ENCODE results near the gene PDE8B. TPM values are rescaled to one million over a fixed set of nuclear protein-coding genes. Genes with fewer than 3 reads are reported as not detected.

PDE8B gene
- polyA plus RNA-seq, 1 donor (not counting 4 experiments of a cell fraction or from before 2014, with no cell fraction given), result not detected

DNA sequence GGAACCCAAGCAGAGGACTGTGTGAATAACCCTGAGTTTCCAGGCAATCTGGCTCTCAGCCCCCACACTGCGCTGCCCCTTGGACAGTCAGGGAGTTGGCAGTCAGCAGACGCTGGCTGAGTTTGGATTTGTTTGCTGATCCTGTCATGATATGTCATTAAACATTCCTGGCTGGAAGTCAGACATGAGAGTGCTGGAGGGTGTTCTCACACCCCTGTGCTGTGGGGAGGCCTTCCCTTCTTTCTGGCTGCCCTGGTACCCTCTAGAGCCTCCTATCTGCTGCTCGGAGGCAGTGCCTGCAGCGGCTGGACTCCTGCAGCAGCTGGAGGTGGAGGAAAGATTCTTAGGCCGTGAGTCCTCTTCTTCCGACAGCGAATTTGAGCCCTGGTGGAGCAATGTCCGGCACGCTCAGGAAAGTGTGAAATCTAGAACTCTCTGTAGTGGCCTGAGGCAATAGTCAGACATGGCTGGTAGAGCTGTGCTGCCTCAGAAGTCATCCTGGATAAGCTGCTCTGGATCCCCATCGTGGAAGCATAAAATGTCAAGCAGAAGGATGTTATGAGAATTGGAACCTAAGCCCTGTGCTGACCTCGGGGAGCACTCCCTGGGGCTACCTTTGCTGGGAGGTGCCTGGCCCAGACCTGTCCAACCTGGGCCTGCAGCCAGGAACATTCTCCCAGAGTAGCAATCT is 72.0 kb downstream of the PDE8B start:
- no peak overlapping the region for H3K4me3 ChIP-seq (ENCODE audit: control insufficient read depth in 2 of 3, extremely low read depth in 1 of 3, insufficient read depth in 2 of 3, low read depth in 1 of 3, low read length in 3 of 3)
- H3K9ac ChIP-seq (ENCODE audit: control insufficient read depth, extremely low read depth, insufficient read depth, low read length), result no peak overlapping the region
- no peak overlapping the region for H3K4me2 ChIP-seq (ENCODE audit: control insufficient read depth, extremely low read depth, insufficient read depth, low read depth, low read length)
- no peaks in the 10 kb centered on the region for H3K79me2 ChIP-seq (ENCODE audit: control insufficient read depth, insufficient read depth, low read length)
- no peaks in the 10 kb centered on the region for H3K9me3 ChIP-seq (ENCODE audit: control insufficient read depth, low read depth, low read length)
- dilution Hi-C loops (cut with MboI; ENCODE audit: extremely low pct_ligation_motif_present, low sequenced_read_pairs), result no loop called here
- H3K9me1 ChIP-seq (ENCODE audit: control insufficient read depth, extremely low read depth, insufficient read depth, low read length), result no peaks in the 10 kb centered on the region
- DNase-seq (ENCODE audit: low read depth, low spot score) (no peak), FAIRE-seq (no peak)
- H3K4me1 ChIP-seq (ENCODE audit: control insufficient read depth, extremely low read depth, insufficient read depth, low read length), result no peaks in the 10 kb centered on the region
- no peak overlapping the region for H2AFZ ChIP-seq (ENCODE audit: control insufficient read depth, low read length)
- H3K27ac ChIP-seq (ENCODE audit: control insufficient read depth, insufficient read depth, low read length), result no peak overlapping the region
- H4K20me1 ChIP-seq (ENCODE audit: control insufficient read depth, extremely low read depth, insufficient read depth, low read length), result no peaks in the 10 kb centered on the region
- H3K36me3 ChIP-seq (ENCODE audit: control insufficient read depth in 2 of 2, extremely low read depth in 1 of 2, insufficient read depth in 2 of 2, low read length in 2 of 2), result no peaks in the 10 kb centered on the region
- no peak for TF ChIP-seq EZH2 (IDR thresholded peaks at IDR 0.05; ENCODE audit: low read length)
- TF ChIP-seq, protein P1, sequence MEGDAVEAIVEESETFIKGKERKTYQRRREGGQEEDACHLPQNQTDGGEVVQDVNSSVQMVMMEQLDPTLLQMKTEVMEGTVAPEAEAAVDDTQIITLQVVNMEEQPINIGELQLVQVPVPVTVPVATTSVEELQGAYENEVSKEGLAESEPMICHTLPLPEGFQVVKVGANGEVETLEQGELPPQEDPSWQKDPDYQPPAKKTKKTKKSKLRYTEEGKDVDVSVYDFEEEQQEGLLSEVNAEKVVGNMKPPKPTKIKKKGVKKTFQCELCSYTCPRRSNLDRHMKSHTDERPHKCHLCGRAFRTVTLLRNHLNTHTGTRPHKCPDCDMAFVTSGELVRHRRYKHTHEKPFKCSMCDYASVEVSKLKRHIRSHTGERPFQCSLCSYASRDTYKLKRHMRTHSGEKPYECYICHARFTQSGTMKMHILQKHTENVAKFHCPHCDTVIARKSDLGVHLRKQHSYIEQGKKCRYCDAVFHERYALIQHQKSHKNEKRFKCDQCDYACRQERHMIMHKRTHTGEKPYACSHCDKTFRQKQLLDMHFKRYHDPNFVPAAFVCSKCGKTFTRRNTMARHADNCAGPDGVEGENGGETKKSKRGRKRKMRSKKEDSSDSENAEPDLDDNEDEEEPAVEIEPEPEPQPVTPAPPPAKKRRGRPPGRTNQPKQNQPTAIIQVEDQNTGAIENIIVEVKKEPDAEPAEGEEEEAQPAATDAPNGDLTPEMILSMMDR (optimal IDR thresholded peaks at IDR 0.05 in 1 of 3, IDR thresholded peaks at IDR 0.05 in 1 of 3, conservative IDR thresholded peaks at IDR 0.05 in 1 of 3; ENCODE audit: extremely low read depth in 1 of 3, insufficient read depth in 2 of 3, low read length in 3 of 3), result no peak
- H3K27me3 ChIP-seq (ENCODE audit: control insufficient read depth, extremely low read depth, insufficient read depth, low read length), result peaks cover 21% of the 10 kb centered on the region

DNA sequence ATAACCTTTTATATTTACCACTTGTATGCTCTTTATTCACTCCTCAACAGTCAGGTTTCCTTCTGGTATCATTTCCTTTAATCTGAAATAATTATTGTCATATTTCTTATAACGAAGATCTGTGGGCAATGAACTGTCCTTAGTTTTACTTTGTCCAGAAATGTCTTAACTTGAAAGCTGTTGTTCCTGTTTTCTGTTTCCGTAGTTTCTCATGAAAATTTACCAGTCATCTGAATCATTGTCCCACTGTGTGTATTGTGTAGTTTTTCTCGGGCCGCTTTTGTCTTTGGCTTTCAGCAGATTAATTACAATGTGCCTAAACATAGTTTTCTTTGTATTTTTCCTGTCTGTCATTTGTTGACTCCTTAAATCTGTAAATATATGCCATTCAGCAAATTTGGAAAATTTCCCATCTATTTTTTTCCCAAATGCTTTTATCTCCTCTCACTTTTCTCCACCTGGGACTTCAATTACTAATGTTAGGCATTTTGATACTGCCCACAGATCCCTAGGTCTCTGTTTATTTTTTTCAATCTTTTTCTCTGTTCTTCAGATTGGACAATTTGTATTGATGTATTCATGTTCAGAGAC is 74.9 kb downstream of the PDE8B start:
- FAIRE-seq (no peak), DNase-seq (ENCODE audit: low read depth, low spot score) (no peak)
- Histone ChIP-seq H3K9me1 (ENCODE audit: control insufficient read depth, extremely low read depth, insufficient read depth, low read length) (no peaks in the 10 kb centered on the region), H3K4me3 (ENCODE audit: control insufficient read depth in 2 of 3, extremely low read depth in 1 of 3, insufficient read depth in 2 of 3, low read depth in 1 of 3, low read length in 3 of 3) (no peak overlapping the region), H3K4me2 (ENCODE audit: control insufficient read depth, extremely low read depth, insufficient read depth, low read depth, low read length) (no peak overlapping the region), H4K20me1 (ENCODE audit: control insufficient read depth, extremely low read depth, insufficient read depth, low read length) (no peaks in the 10 kb centered on the region), H3K36me3 (ENCODE audit: control insufficient read depth in 2 of 2, extremely low read depth in 1 of 2, insufficient read depth in 2 of 2, low read length in 2 of 2) (no peaks in the 10 kb centered on the region), H2AFZ (ENCODE audit: control insufficient read depth, low read length) (no peak overlapping the region), H3K9ac (ENCODE audit: control insufficient read depth, extremely low read depth, insufficient read depth, low read length) (no peak overlapping the region), H3K27ac (ENCODE audit: control insufficient read depth, insufficient read depth, low read length) (no peak overlapping the region), H3K9me3 (ENCODE audit: control insufficient read depth, low read depth, low read length) (no peaks in the 10 kb centered on the region), H3K4me1 (ENCODE audit: control insufficient read depth, extremely low read depth, insufficient read depth, low read length) (no peaks in the 10 kb centered on the region), H3K79me2 (ENCODE audit: control insufficient read depth, insufficient read depth, low read length) (no peaks in the 10 kb centered on the region), H3K27me3 (ENCODE audit: control insufficient read depth, extremely low read depth, insufficient read depth, low read length) (peaks cover 21% of the 10 kb centered on the region)
- dilution Hi-C loops (cut with MboI; ENCODE audit: extremely low pct_ligation_motif_present, low sequenced_read_pairs), result no loop called here
- TF ChIP-seq, protein P1 (optimal IDR thresholded peaks at IDR 0.05 in 1 of 3, IDR thresholded peaks at IDR 0.05 in 1 of 3, conservative IDR thresholded peaks at IDR 0.05 in 1 of 3; ENCODE audit: extremely low read depth in 1 of 3, insufficient read depth in 2 of 3, low read length in 3 of 3), result no peak
- TF ChIP-seq EZH2 (IDR thresholded peaks at IDR 0.05; ENCODE audit: low read length), result no peak

Measured in keratinocyte (primary cell).